CD14-positive monocyte (primary cell): Measurements from ENCODE around the gene TPX2. TPM values are rescaled to one million over a fixed set of nuclear protein-coding genes. Genes with fewer than 3 reads are reported as not detected.

Experiments
- DNase-seq, 3 donors: peaks; one replicate each; pipeline ENCODE4 v3.0.0-alpha.2; 2011 to 2022
- H2AFZ ChIP-seq: 2 replicates; pipeline ENCODE4 v1.6.0; 2012; ENCODE audit warnings: mild to moderate bottlenecking, low read depth, low read length, inconsistent platforms; ENCODE audit not compliant: insufficient read depth, poor library complexity, severe bottlenecking
- H3K27ac ChIP-seq, 2 donors: 1 replicate in 1 of 2; 2 replicates in 1 of 2; pipeline ENCODE4 v1.5.1; 2012 to 2013; ENCODE audit warnings: low read length in 2 of 2, control low read depth in 1 of 2, inconsistent platforms in 1 of 2, low read depth in 1 of 2, mild to moderate bottlenecking in 1 of 2
- H3K27me3 ChIP-seq, 2 donors: one replicate each; pipeline versions ENCODE4 v1.6.0 to v1.6.1; 2011 to 2013; ENCODE audit warnings: low read length in 2 of 2; ENCODE audit not compliant: control insufficient read depth in 2 of 2, insufficient read depth in 2 of 2
- H3K36me3 ChIP-seq, 2 donors: replicated peaks in 1 of 2; 1 replicate in 1 of 2; 2 replicates in 1 of 2; pipeline versions ENCODE4 v1.5.1 to v1.6.1; 2012 to 2013; ENCODE audit warnings: low read length in 2 of 2, control low read depth in 1 of 2, inconsistent platforms in 1 of 2, mild to moderate bottlenecking in 1 of 2; ENCODE audit not compliant: insufficient read depth in 2 of 2, control insufficient read depth in 1 of 2
- H3K4me1 ChIP-seq, 2 donors: 1 replicate in 1 of 2; 2 replicates in 1 of 2; pipeline versions ENCODE4 v1.5.1 to v1.6.1; 2012 to 2013; ENCODE audit warnings: low read length in 2 of 2, control low read depth in 1 of 2, inconsistent platforms in 1 of 2, mild to moderate bottlenecking in 1 of 2, moderate library complexity in 1 of 2; ENCODE audit not compliant: insufficient read depth in 2 of 2, control insufficient read depth in 1 of 2
- H3K4me2 ChIP-seq: replicated peaks from 2 replicates; pipeline ENCODE3; 2012; ENCODE audit warnings: low read length, moderate library complexity, mild to moderate bottlenecking; ENCODE audit not compliant: poor library complexity, severe bottlenecking; ENCODE audit errors: extremely low read depth
- H3K4me3 ChIP-seq, 3 experiments: fragments of 200-600 bp in 1 of 3; sonication (generic) in 1 of 3; replicated peaks in 1 of 3; 1 replicate in 2 of 3; 2 replicates in 1 of 3; pipeline ENCODE4 v1.5.1; 2011 to 2013; ENCODE audit warnings: low read length in 3 of 3, mild to moderate bottlenecking in 3 of 3, control low read depth in 2 of 3, low read depth in 2 of 3, inconsistent platforms in 1 of 3, moderate library complexity in 1 of 3
- H3K79me2 ChIP-seq: 2 replicates; pipeline ENCODE4 v1.6.0; 2012; ENCODE audit warnings: mild to moderate bottlenecking, control low read depth, inconsistent platforms, low read length, moderate library complexity; ENCODE audit not compliant: insufficient read depth
- H3K9ac ChIP-seq: 2 replicates; pipeline ENCODE4 v1.6.0; 2017; ENCODE audit warnings: low read length, mild to moderate bottlenecking; ENCODE audit not compliant: insufficient read depth, poor library complexity, severe bottlenecking
- H3K9me3 ChIP-seq, 2 donors: replicated peaks in 1 of 2; 1 replicate in 1 of 2; 2 replicates in 1 of 2; pipeline versions ENCODE4 v1.5.1 to v1.6.1; 2012 to 2013; ENCODE audit warnings: low read length in 2 of 2, control low read depth in 1 of 2; ENCODE audit not compliant: control insufficient read depth in 1 of 2, insufficient read depth in 1 of 2
- H4K20me1 ChIP-seq: 2 replicates; pipeline ENCODE4 v1.6.0; 2012; ENCODE audit warnings: mild to moderate bottlenecking, low read length, control low read depth, moderate library complexity; ENCODE audit not compliant: insufficient read depth
- H3K27ac Mint-ChIP-seq, 7 donors: one replicate each; pipeline ENCODE4 v1.8.0; 2020; ENCODE audit warnings: mild to moderate bottlenecking in 7 of 7, mixed read lengths in 7 of 7, moderate library complexity in 6 of 7, inconsistent platforms in 2 of 7
- H3K27me3 Mint-ChIP-seq, 3 donors: one replicate each; pipeline ENCODE4 v1.8.0; 2021 to 2022; ENCODE audit warnings: low read depth in 3 of 3, mild to moderate bottlenecking in 3 of 3, mixed read lengths in 3 of 3, moderate library complexity in 3 of 3, inconsistent platforms in 1 of 3
- H3K36me3 Mint-ChIP-seq, 2 donors: one replicate each; pipeline ENCODE4 v1.8.0; 2020; ENCODE audit warnings: mixed read lengths in 2 of 2, inconsistent platforms in 1 of 2, mild to moderate bottlenecking in 1 of 2
- H3K4me1 Mint-ChIP-seq: one replicate; pipeline ENCODE4 v1.8.0; 2020; ENCODE audit warnings: mild to moderate bottlenecking, mixed read lengths
- H3K4me3 Mint-ChIP-seq, 2 donors: one replicate each; pipeline ENCODE4 v1.8.0; 2020; ENCODE audit warnings: mild to moderate bottlenecking in 2 of 2, mixed read lengths in 2 of 2, moderate library complexity in 1 of 2
- H3K9me3 Mint-ChIP-seq, 7 donors: one replicate each; pipeline ENCODE4 v1.8.0; 2020 to 2022; ENCODE audit warnings: mixed read lengths in 7 of 7, mild to moderate bottlenecking in 6 of 7, moderate library complexity in 6 of 7, inconsistent platforms in 2 of 7
- WGBS: methylation state at CpG from one replicate; pipeline ENCODE4 v1.1.5; 2013; ENCODE audit warnings: missing lambda C conversion rate; ENCODE audit not compliant: insufficient coverage; 5-methylcytosine and 5-hydroxymethylcytosine counted together
- intact Hi-C, 2 donors: fragments of 100-400 bp; cut with micrococcal nuclease; formaldehyde crosslinking; loops; one replicate each; pipeline versions ENCODE4 v1.15.0 to v1.15.1; 2023
- polyA plus RNA-seq, 3 donors: library from polyadenylated mRNA; depleted of rRNA in 1 of 3; unstranded in 2 of 3; stranded (reverse) in 1 of 3; fragments of 300-500 nt in 2 of 3; fragments of >200 nt in 1 of 3; fragmentation: Illumina TruSeq in 2 of 3; gene quantifications; 1 replicate in 2 of 3; 2 replicates in 1 of 3; pipeline ENCODE4 v1.2.3, GENCODE V29; 2012 to 2021
- TF ChIP-seq, protein P1 (sequence below): fragments of 200-600 bp; IDR thresholded peaks from one replicate; pipeline ENCODE4 v1.8.0; 2022; ENCODE audit warnings: antibody characterized with exemption, mild to moderate bottlenecking

The TPX2 gene
- polyA plus RNA-seq, 3 donors = 0.06 TPM; not detected in 2

GRCh38 chr20:31739550-31739977 lies 474 bp downstream of the TPX2 start:
- Histone ChIP-seq H3K79me2 (peaks cover 55% of the 10 kb centered on the region), H4K20me1 (no peaks in the 10 kb centered on the region), H3K4me2 (peak overlapping the region; percentile 89), H3K4me1 (peaks cover 26 to 36% of the 10 kb centered on the region in 2 donors), H3K36me3 (peaks cover 0 to 3% of the 10 kb centered on the region in 2 donors), H3K9me3 (no peaks in the 10 kb centered on the region), H3K4me3 (peak overlapping the region; percentile 92 to 97 (median 94)), H3K9ac (peak overlapping the region; percentile 57), H3K27me3 (no peaks in the 10 kb centered on the region), H2AFZ (peak overlapping the region; percentile 91), H3K27ac (peak overlapping the region; percentile 21 to 72)
- TF ChIP-seq, protein P1, sequence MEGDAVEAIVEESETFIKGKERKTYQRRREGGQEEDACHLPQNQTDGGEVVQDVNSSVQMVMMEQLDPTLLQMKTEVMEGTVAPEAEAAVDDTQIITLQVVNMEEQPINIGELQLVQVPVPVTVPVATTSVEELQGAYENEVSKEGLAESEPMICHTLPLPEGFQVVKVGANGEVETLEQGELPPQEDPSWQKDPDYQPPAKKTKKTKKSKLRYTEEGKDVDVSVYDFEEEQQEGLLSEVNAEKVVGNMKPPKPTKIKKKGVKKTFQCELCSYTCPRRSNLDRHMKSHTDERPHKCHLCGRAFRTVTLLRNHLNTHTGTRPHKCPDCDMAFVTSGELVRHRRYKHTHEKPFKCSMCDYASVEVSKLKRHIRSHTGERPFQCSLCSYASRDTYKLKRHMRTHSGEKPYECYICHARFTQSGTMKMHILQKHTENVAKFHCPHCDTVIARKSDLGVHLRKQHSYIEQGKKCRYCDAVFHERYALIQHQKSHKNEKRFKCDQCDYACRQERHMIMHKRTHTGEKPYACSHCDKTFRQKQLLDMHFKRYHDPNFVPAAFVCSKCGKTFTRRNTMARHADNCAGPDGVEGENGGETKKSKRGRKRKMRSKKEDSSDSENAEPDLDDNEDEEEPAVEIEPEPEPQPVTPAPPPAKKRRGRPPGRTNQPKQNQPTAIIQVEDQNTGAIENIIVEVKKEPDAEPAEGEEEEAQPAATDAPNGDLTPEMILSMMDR = peak; percentile 1
- DNase-seq = no peak
- H3K9me3 Mint-ChIP-seq = no peaks in the 10 kb centered on the region
- intact Hi-C loops = no loop called here
- WGBS = 0% methylated on average over 3 of the region's 11 CpGs
- no peak overlapping the region for H3K27ac Mint-ChIP-seq
- no peak overlapping the region for H3K4me3 Mint-ChIP-seq
- H3K27me3 Mint-ChIP-seq = peaks cover 2 to 4% (median 3%) of the 10 kb centered on the region in 3 donors
- peaks cover 3 to 8% of the 10 kb centered on the region in 2 donors for H3K36me3 Mint-ChIP-seq
- peaks cover 3% of the 10 kb centered on the region for H3K4me1 Mint-ChIP-seq

- WGBS = no CpG with 5 or more reads among the region's 1 CpG
These were observed 1.1 kb downstream of the TPX2 start for GRCh38 chr20:31740208-31740607.

More at GRCh38 chr20:31740208-31740607, 1.1 kb downstream of the TPX2 start:
- Histone ChIP-seq H3K27ac (peak overlapping the region in 1 of 2 donors; percentile 72), H3K4me3 (peak overlapping the region in 1 of 3 experiments; percentile 92), H2AFZ (peak overlapping the region; percentile 91), H3K9me3 (no peaks in the 10 kb centered on the region), H3K4me2 (peak overlapping the region; percentile 89), H3K79me2 (peaks cover 61% of the 10 kb centered on the region), H3K27me3 (no peaks in the 10 kb centered on the region), H4K20me1 (no peaks in the 10 kb centered on the region), H3K4me1 (peaks cover 26 to 36% of the 10 kb centered on the region in 2 donors), H3K9ac (no peak overlapping the region), H3K36me3 (peaks cover 0 to 9% of the 10 kb centered on the region in 2 donors)
- H3K4me3 Mint-ChIP-seq = no peak overlapping the region
- H3K27me3 Mint-ChIP-seq = peaks cover 0 to 3% (median 0%) of the 10 kb centered on the region in 3 donors
- peak in 1 of 3 donors; percentile 46 for DNase-seq
- no peaks in the 10 kb centered on the region for H3K9me3 Mint-ChIP-seq
- H3K4me1 Mint-ChIP-seq = peaks cover 3% of the 10 kb centered on the region
- H3K27ac Mint-ChIP-seq = no peak overlapping the region
- TF ChIP-seq, protein P1 = no peak
- peaks cover 3 to 11% of the 10 kb centered on the region in 2 donors for H3K36me3 Mint-ChIP-seq
- intact Hi-C loops = no loop called here
